ENCODE data around the gene STK35.

Gene STK35
- total RNA-seq, result 7.8 to 36.1 (median 22.8) reads per million in 17 experiments

- DNase-seq, result no peak
These were observed at the start of gene STK35 for GRCh38 chr20:2101057-2101864. Gene STK35, plus strand, starts transcription at chr20:2101827. Its CDS starts 55 bp downstream, at chr20:2101882.

DNA sequence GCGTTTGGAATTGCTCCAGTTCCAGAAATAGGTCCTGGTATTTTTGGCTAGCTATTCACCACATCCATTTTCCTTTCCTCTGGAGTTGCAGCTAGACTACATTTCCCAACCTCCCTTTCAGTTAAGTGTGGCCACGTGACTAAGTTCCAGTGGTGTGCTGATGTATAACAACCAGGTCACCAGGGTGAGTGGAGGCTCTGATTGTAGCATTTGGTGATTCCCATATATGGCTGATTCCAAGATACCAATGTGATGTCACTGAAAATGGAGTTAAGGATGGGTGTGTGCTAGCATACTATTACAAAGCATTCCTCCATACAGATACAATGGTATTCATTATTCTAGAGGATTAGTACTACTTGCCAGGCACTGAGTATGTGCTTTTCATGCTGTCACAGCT is 49.7 kb upstream of the STK35 start:
- DNase-seq, result no peak

GRCh38 chr20:2052741-2053140 is 48.9 kb upstream of the STK35 start:
- DNase-seq, result no peak

DNA sequence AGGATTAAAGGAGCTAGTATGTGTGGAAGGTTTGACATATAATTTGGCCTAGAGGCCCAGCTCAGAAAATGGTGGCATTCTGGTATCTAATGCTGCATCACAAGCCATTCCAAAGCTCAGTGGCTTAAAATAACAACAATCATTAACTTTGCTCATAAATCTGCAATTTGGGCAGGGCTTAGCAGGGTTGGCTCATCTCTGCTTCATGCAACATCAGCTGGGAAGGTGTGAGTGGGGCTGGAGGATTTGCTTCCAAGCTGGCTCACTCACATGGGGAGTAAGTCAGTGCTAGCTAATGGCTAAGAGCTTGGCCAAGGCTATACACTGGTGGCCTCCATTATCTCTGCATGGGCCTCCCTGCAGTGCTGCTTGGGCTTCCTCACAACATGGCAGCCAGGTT is 48.0 kb upstream of the STK35 start:
- no peak for DNase-seq

- DNase-seq, result no peak
These were observed 46.7 kb upstream of the STK35 start for GRCh38 chr20:2054911-2055310.

- no peak for DNase-seq
These were observed 42.2 kb upstream of the STK35 start for GRCh38 chr20:2059411-2059810.

DNA sequence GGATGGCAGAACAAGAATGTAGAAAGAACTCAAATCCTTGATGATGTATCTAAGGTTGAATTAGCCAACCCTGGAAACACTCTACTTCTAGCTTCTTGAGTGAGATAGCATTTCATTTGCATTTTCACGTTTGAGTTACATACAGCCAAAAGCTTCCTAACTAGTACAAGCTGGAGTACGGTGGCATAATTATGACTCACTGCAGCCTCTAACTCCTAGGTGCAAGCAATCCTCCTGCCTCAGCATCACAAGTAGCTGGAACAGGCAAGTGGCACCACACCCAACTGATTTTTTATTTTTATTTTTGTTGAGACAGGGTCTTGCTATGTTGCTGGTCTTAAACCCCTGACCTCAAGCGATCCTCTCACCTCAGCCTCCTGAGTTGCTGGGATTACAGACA is 36.5 kb upstream of the STK35 start:
- no peak for DNase-seq

- no peak for DNase-seq
These were observed 35.0 kb upstream of the STK35 start for GRCh38 chr20:2066461-2067122.

DNA sequence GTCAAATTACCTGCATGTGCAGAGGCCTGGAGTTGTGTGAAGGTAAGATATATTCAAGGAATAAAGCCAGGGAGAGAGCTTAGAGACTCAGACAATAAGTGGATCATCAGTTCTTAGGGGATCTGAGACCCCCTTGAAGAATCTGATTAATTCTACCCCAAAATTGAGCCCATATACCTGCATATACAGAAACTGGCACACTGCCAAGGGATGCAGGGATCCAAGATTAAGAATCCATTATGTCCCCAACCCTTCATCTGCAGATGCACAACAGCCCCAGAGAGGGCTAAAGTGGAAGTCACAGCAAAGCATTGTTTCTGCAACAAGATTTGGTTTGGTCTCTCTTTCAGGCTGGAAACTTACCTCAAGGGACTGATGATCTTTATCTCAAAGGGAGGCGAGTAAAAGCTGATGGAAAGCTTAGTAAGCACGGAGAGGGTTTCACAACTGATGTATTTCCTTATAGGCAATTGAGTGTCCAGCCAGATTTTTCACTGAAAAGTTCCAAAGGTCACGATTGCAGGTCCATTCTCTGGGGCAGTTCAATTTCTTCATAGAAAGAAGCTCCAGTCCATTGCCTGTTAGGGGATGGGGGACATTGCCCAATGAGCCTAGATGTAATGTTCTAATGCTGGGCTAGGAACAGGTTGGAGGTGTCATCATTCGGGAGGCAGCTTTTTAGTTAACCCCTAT is 20.9 kb upstream of the STK35 start:
- DNase-seq, result no peak

GRCh38 chr20:2084703-2085102 is 16.9 kb upstream of the STK35 start:
- DNase-seq, result peak; percentile 76 to 88 (median 86)

DNA sequence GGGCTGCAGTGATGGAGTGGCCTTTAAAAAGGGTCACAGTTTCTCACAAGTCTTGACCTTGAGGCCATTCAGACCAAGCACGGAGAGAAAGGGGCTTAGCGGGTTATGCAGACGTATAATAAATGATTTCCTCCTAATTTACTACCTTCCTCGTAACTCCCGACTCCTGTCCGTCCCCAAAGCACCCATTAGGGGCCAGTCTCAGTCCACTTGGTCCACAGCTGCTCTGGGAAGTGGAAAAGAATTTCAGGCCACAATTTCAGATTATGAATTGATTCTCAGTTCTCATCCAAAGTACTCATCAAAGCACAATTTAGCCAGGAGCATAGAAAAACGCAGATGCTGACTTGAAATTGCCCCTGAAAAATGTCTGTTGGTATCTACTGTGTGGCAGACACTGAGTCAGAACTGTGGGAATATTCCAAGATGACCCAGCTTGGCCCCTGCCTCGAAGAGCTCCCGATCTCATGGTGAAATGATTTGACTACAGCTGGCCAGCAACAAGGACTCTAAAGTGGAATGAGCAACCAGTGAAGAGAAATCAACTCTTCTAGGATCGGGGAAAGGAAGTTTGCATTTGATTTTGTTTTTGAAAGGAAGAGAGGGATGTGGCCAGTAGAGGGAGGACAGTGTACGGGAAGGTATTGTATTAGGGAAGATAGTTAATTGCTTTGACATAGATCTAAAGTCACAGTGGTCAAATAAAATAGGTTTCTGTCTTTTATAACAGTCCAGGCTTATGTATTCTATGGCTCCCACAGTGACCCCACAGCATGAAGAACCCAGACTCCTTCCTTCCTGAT is 15.2 kb upstream of the STK35 start:
- DNase-seq, result no peak

DNA sequence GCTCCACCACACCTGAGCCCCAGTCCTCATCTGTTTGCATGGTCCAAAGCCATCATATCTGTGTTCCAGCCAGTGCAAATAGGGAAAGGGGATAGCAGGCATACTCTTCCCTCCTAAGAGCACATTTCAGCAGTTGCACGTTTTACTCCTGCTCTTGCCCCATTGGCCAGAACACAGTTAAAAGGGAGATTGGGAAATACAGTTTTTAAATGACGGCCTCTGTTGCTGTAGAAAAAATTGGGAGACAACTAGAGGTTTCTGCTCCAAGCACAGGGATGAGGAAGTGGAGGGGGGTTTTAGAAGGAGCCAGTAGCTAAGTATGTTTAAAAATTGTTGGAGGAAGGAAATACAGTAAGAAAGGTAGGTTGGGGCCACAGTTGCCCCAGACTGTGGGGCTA is 14.6 kb upstream of the STK35 start:
- DNase-seq, result peak in 2 of 4 experiments; percentile 14 to 33

- DNase-seq, result peak in 2 of 4 experiments; percentile 9 to 14
These were observed 12.7 kb upstream of the STK35 start for GRCh38 chr20:2088891-2089290.

- DNase-seq, result no peak
These were observed 12.2 kb upstream of the STK35 start for GRCh38 chr20:2089447-2089846.

- DNase-seq, result peak in 2 of 4 experiments; percentile 23 to 35
These were observed 8.4 kb upstream of the STK35 start for GRCh38 chr20:2093159-2093781.

- no peak for DNase-seq
These were observed 7.7 kb upstream of the STK35 start for GRCh38 chr20:2093883-2094282.

DNA sequence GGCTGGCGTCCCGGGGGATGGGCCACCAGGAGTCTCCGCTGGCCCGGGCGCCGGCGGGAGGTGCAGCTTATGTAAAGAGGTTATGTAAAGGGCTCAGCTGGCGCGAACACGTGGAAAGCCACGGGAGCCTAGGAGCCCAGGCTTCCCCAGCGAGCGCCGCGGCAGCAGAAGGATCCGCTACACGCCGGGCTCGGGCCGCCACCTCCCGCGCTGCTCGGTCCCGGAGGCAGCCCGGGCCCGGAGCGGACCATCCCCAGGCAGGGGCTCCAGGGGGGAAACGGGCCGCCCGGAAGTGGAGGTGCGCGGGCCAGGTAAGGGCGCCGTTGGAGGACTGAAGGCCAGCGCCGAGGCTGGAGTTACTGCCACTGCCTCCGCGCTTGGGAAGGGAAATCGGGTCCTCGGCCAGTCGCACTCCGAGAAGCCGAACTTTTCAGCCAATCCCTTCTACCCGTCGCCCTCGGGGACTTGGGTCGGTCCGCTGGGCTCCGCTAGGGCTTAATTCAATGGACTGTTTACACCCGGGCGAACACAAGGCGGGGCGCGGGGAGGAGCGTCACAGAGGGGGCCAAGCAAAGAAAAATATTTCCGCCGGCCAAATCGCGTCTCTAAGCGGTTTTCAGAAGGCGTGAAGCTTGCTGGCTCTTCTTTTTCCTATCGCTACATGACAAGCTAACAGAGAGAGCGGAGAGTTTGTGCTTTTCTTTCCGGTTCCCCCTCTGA is 398 bp downstream of the STK35 start:
- DNase-seq, result peak; percentile 94 to 97 (median 96)

DNA sequence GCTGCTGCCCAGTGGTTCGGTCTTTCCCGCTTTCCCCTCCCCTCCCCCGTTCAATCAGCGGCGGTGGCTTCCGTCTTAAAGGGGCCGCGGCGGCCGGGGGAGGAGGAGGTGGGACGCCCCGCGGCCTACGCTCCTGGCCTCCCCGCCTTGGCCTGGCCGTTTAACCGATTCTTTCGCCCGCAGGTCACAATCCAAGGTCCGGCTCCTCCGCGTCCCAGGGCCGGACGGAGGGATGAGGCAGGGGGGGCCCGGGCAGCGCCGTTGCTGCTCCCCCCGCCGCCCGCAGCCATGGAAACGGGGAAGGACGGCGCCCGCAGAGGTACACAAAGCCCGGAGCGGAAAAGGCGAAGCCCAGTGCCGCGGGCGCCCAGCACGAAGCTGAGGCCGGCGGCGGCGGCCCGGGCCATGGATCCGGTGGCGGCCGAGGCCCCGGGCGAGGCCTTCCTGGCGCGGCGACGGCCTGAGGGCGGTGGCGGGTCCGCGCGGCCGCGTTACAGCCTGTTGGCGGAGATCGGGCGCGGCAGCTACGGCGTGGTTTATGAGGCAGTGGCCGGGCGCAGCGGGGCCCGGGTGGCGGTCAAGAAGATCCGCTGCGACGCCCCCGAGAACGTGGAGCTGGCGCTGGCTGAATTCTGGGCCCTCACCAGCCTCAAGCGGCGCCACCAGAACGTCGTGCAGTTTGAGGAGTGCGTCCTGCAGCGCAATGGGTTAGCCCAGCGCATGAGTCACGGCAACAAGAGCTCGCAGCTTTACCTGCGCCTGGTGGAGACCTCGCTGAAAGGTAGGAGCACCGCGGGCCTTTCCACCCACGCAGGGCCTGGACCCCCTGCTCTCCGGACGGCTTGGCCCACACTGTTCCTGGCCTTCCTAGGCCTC is 1.2 kb downstream of the STK35 start:
- peak; percentile 90 to 95 (median 92) for DNase-seq

- no peak for DNase-seq
These were observed 2.0 kb downstream of the STK35 start for GRCh38 chr20:2103461-2104153.

DNA sequence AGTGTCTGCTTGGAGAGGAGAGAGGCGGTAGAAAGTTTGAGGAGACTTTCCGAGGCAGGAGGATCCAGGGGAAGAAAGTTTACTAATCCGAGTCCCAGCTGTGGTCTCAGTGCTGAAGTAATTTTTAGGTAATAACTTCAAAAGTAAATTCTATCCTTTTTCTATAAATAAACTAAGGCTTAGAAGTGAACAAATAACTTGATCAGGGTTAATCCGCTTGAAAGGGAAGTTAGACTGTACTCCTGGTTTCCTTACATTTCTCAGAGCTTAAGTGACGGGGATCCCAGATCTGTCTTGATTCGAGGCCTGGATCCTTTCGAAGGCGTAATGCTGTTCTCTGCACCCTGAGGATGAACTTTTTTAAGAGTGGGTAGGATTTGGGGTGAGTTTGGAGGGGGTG is 2.6 kb downstream of the STK35 start:
- peak in 1 of 4 experiments; percentile 14 for DNase-seq

Measured in suppressor macrophage (primary cell).